GM18951 (cell line): ENCODE data around the gene USH1C.

Source experiments
- POLR2A ChIP-seq: IDR thresholded peaks from 4 replicates; pipeline ENCODE4 v1.6.1; 2011; ENCODE audit warnings: mild to moderate bottlenecking; ENCODE audit not compliant: insufficient read length, insufficient read depth; ENCODE audit errors: extremely low read depth
- in situ Hi-C: fragments of 300-500 bp; cut with MboI; formaldehyde crosslinking; loops from one replicate; pipeline ENCODE4 v1.12.0; 2022; ENCODE audit warnings: low sequenced_read_pairs, mixed read lengths, inconsistent platforms; ENCODE audit not compliant: unreplicated experiment

USH1C gene

GRCh38 chr11:17443926-17444690, 100.1 kb downstream of the USH1C start:
- in situ Hi-C loops: no loop called here
- TF ChIP-seq POLR2A: no peak
